Glutamatergic neuron (in vitro differentiated cells): ENCODE results near the gene CRYL1. TPM values are rescaled to one million over a fixed set of nuclear protein-coding genes. Genes with fewer than 3 reads are reported as not detected.

Experiments used
- DNase-seq: peaks from one replicate; pipeline ENCODE4 v3.0.0; 2022
- H3K27ac Mint-ChIP-seq: one replicate; pipeline ENCODE4 v1.8.0; 2020; ENCODE audit warnings: mild to moderate bottlenecking, mixed read lengths, inconsistent platforms; ENCODE audit not compliant: unreplicated experiment
- H3K27me3 Mint-ChIP-seq: one replicate; pipeline ENCODE4 v1.8.0; 2020; ENCODE audit warnings: mild to moderate bottlenecking, moderate library complexity, mixed read lengths, inconsistent platforms; ENCODE audit not compliant: unreplicated experiment
- H3K36me3 Mint-ChIP-seq: one replicate; pipeline ENCODE4 v1.8.0; 2020; ENCODE audit warnings: mild to moderate bottlenecking, mixed read lengths, inconsistent platforms; ENCODE audit not compliant: unreplicated experiment
- H3K4me1 Mint-ChIP-seq: one replicate; pipeline ENCODE4 v1.8.0; 2020; ENCODE audit warnings: mild to moderate bottlenecking, low read depth, mixed read lengths, inconsistent platforms; ENCODE audit not compliant: unreplicated experiment
- H3K4me3 Mint-ChIP-seq: one replicate; pipeline ENCODE4 v1.8.0; 2020; ENCODE audit warnings: mild to moderate bottlenecking, mixed read lengths, inconsistent platforms; ENCODE audit not compliant: unreplicated experiment
- H3K9me3 Mint-ChIP-seq: one replicate; pipeline ENCODE4 v1.8.0; 2020; ENCODE audit warnings: mild to moderate bottlenecking, moderate library complexity, mixed read lengths, inconsistent platforms; ENCODE audit not compliant: unreplicated experiment
- CTCF ChIP-seq: fragments of 200-600 bp; sonication (generic); IDR thresholded peaks from one replicate; pipeline ENCODE4 v1.5.0; 2021; ENCODE audit not compliant: partially characterized antibody, unreplicated experiment
- total RNA-seq: library from RNA; stranded (reverse); fragmentation: NEBNext Ultra II Directional; extraction: Animal tissue kit (Norgen Biotek cat#: 25700); gene quantifications from one replicate; pipeline ENCODE4 v1.2.1, GENCODE V29; 2021; ENCODE audit not compliant: unreplicated experiment

Gene CRYL1
- total RNA-seq, 1 donor from 2014 or later, result 1.1 TPM

GRCh38 chr13:20495087-20496023, 30.3 kb downstream of the CRYL1 start:
- Mint-ChIP-seq H3K9me3 (peaks cover 3% of the 10 kb centered on the region), H3K4me1 (peaks cover 2% of the 10 kb centered on the region), H3K27me3 (no peaks in the 10 kb centered on the region), H3K36me3 (peaks cover 2% of the 10 kb centered on the region), H3K27ac (no peak overlapping the region), H3K4me3 (no peak overlapping the region)
- peak; percentile 90 for TF ChIP-seq CTCF
- DNase-seq, result peak; percentile 46

GRCh38 chr13:20494656-20495055, 31.0 kb downstream of the CRYL1 start:
- no peaks in the 10 kb centered on the region for H3K27me3 Mint-ChIP-seq
- no peaks in the 10 kb centered on the region for H3K36me3 Mint-ChIP-seq
- DNase-seq, result no peak
- no peak overlapping the region for H3K27ac Mint-ChIP-seq
- H3K4me1 Mint-ChIP-seq, result peaks cover 2% of the 10 kb centered on the region
- H3K9me3 Mint-ChIP-seq, result no peaks in the 10 kb centered on the region
- no peak overlapping the region for H3K4me3 Mint-ChIP-seq
- no peak for TF ChIP-seq CTCF

- Mint-ChIP-seq H3K27me3 (no peaks in the 10 kb centered on the region), H3K36me3 (no peaks in the 10 kb centered on the region), H3K9me3 (no peaks in the 10 kb centered on the region), H3K4me3 (no peak overlapping the region), H3K27ac (no peak overlapping the region), H3K4me1 (peaks cover 2% of the 10 kb centered on the region)
- DNase-seq, result peak; percentile 32
- TF ChIP-seq CTCF, result peak; percentile 28
Observed at GRCh38 chr13:20492641-20493040, 33.0 kb downstream of the CRYL1 start.

- Mint-ChIP-seq H3K4me1 (peaks cover 2% of the 10 kb centered on the region), H3K27me3 (no peaks in the 10 kb centered on the region), H3K27ac (no peak overlapping the region), H3K4me3 (no peak overlapping the region), H3K9me3 (no peaks in the 10 kb centered on the region), H3K36me3 (no peaks in the 10 kb centered on the region)
- no peak for TF ChIP-seq CTCF
- DNase-seq, result no peak
Observed at GRCh38 chr13:20491926-20492435, 33.7 kb downstream of the CRYL1 start.
